Neural progenitor cell (in vitro differentiated cells): ENCODE data around the gene YOD1. TPM values are rescaled to one million over a fixed set of nuclear protein-coding genes. Genes with fewer than 3 reads are reported as not detected.

Source experiments
- DNase-seq: peaks from one replicate; pipeline ENCODE4 v3.0.0-alpha.2; 2016; ENCODE audit warnings: low spot score
- H2AFZ ChIP-seq: fragments of 200-600 bp; sonication (generic); replicated peaks from 2 replicates; pipeline ENCODE4 v1.6.1; 2016; ENCODE audit warnings: antibody characterized with exemption
- H3F3A ChIP-seq: fragments of 200-600 bp; sonication (generic); 2 replicates; pipeline ENCODE4 v1.6.1; 2016; ENCODE audit warnings: antibody characterized with exemption, low read depth
- H3K27ac ChIP-seq: fragments of 200-600 bp; sonication (generic); 2 replicates; pipeline ENCODE4 v1.5.1; 2016; ENCODE audit warnings: mild to moderate bottlenecking
- H3K27me3 ChIP-seq: fragments of 200-600 bp; sonication (generic); 2 replicates; pipeline ENCODE4 v1.6.1; 2016; ENCODE audit warnings: mild to moderate bottlenecking, moderate library complexity
- H3K36me3 ChIP-seq: fragments of 200-600 bp; sonication (generic); 2 replicates; pipeline ENCODE4 v1.5.1; 2016
- H3K4me1 ChIP-seq: fragments of 200-600 bp; sonication (generic); 2 replicates; pipeline ENCODE4 v1.6.1; 2016; ENCODE audit warnings: mixed run types
- H3K4me2 ChIP-seq: fragments of 200-600 bp; sonication (generic); 2 replicates; pipeline ENCODE4 v1.6.1; 2016
- H3K4me3 ChIP-seq: fragments of 200-600 bp; sonication (generic); 2 replicates; pipeline ENCODE4 v1.5.1; 2016
- H3K79me2 ChIP-seq: fragments of 200-600 bp; sonication (generic); 2 replicates; pipeline ENCODE4 v1.6.1; 2016; ENCODE audit warnings: low read depth
- H3K9ac ChIP-seq: fragments of 200-600 bp; sonication (generic); 2 replicates; pipeline ENCODE4 v1.6.1; 2016
- H3K9me3 ChIP-seq: fragments of 200-600 bp; sonication (generic); 2 replicates; pipeline ENCODE4 v1.5.1; 2016; ENCODE audit warnings: low read depth
- H4K20me1 ChIP-seq: fragments of 200-600 bp; sonication (generic); 2 replicates; pipeline ENCODE4 v1.6.1; 2016; ENCODE audit warnings: low read depth
- H3K27ac Mint-ChIP-seq: 3 replicates; pipeline ENCODE4 v1.8.0; 2021; ENCODE audit warnings: mixed read lengths
- H3K27me3 Mint-ChIP-seq: 2 replicates; pipeline ENCODE4 v1.8.0; 2022; ENCODE audit warnings: low read depth, mild to moderate bottlenecking, inconsistent platforms, moderate library complexity, mixed read lengths; ENCODE audit not compliant: insufficient read depth
- H3K36me3 Mint-ChIP-seq: 3 replicates; pipeline ENCODE4 v1.8.0; 2021; ENCODE audit warnings: mixed read lengths
- H3K4me1 Mint-ChIP-seq: 3 replicates; pipeline ENCODE4 v1.8.0; 2021; ENCODE audit warnings: mixed read lengths
- H3K4me3 Mint-ChIP-seq: 3 replicates; pipeline ENCODE4 v1.8.0; 2021; ENCODE audit warnings: mild to moderate bottlenecking, moderate library complexity, mixed read lengths
- H3K9me3 Mint-ChIP-seq: 3 replicates; pipeline ENCODE4 v1.8.0; 2020; ENCODE audit warnings: mixed read lengths
- EZH2 ChIP-seq: fragments of 200-600 bp; sonication (generic); IDR thresholded peaks from 2 replicates; pipeline ENCODE4 v1.6.1; 2017; ENCODE audit warnings: antibody characterized with exemption, mild to moderate bottlenecking, moderate library complexity
- EZH2phosphoT487 ChIP-seq: fragments of 200-600 bp; sonication (generic); IDR thresholded peaks from 2 replicates; pipeline ENCODE4 v1.6.1; 2017; ENCODE audit warnings: antibody characterized with exemption
- total RNA-seq: library from RNA; depleted of rRNA; stranded (reverse); fragments of >200 nt; gene quantifications from 2 replicates; pipeline ENCODE4 v1.2.3, GENCODE V29; 2015; ENCODE audit warnings: low replicate concordance
- TF ChIP-seq, protein P1 (sequence below): fragments of 200-600 bp; sonication (generic); IDR thresholded peaks from 2 replicates; pipeline ENCODE4 v1.5.1; 2017; ENCODE audit warnings: antibody characterized with exemption, mild to moderate bottlenecking

YOD1 gene
- total RNA-seq, 1 donor from 2014 or later: 27.0 TPM

DNA sequence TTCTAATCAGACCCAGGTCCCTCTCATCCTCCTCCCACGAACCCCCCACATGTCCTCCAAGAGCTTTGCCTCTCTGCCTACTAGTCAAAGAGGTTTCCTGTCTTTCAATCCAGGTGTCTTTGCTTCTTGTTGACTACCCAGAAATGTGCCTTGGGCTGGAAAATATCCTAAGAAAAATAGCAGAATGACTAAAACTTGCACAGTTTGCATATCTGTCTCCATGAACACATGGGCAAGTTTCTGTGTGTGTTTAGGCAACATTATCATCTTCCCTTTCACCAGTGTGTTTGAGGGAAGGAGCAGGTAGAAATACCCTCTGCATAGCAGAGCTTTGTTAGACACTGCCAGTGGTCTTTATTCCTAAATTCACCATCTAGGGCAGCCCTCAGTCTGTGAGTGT, 20.0 kb downstream of the YOD1 start:
- TF ChIP-seq EZH2phosphoT487 (no peak), EZH2 (no peak)
- TF ChIP-seq, protein P1, sequence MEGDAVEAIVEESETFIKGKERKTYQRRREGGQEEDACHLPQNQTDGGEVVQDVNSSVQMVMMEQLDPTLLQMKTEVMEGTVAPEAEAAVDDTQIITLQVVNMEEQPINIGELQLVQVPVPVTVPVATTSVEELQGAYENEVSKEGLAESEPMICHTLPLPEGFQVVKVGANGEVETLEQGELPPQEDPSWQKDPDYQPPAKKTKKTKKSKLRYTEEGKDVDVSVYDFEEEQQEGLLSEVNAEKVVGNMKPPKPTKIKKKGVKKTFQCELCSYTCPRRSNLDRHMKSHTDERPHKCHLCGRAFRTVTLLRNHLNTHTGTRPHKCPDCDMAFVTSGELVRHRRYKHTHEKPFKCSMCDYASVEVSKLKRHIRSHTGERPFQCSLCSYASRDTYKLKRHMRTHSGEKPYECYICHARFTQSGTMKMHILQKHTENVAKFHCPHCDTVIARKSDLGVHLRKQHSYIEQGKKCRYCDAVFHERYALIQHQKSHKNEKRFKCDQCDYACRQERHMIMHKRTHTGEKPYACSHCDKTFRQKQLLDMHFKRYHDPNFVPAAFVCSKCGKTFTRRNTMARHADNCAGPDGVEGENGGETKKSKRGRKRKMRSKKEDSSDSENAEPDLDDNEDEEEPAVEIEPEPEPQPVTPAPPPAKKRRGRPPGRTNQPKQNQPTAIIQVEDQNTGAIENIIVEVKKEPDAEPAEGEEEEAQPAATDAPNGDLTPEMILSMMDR: no peak

DNA sequence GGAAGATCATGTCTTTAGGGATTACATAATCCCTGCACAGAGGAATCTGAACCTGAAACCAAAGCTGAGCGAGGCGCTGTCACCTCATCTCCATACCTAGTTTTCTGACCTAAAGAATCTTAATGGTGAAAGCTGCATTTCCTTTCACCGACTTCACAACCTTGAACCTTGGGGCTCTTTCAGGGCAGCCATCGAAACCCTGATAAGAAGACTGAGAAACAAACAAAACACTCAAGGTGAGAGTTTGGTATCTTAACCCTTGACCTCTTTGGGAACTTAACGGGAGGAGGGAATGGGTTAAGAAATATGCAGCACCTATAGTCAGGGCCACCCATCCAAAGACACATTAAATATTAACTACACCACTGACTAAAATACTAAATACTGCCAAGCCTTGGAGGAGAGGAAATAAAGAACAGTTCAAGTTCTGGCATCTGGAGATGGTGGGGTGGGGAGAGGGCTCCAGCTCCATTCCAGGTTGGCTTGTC, 20.4 kb downstream of the YOD1 start:
- H3K27me3 Mint-ChIP-seq: peaks cover 6% of the 10 kb centered on the region
- Histone ChIP-seq H3F3A (no peaks in the 10 kb centered on the region), H3K9ac (no peak overlapping the region), H3K4me3 (no peak overlapping the region), H3K4me2 (no peak overlapping the region), H4K20me1 (no peaks in the 10 kb centered on the region), H2AFZ (no peak overlapping the region), H3K36me3 (no peaks in the 10 kb centered on the region), H3K4me1 (peaks cover 18% of the 10 kb centered on the region), H3K27me3 (no peaks in the 10 kb centered on the region), H3K27ac (no peak overlapping the region), H3K9me3 (no peaks in the 10 kb centered on the region), H3K79me2 (no peaks in the 10 kb centered on the region)
- H3K4me1 Mint-ChIP-seq: peaks cover 11% of the 10 kb centered on the region
- no peak overlapping the region for H3K4me3 Mint-ChIP-seq
- H3K9me3 Mint-ChIP-seq: no peaks in the 10 kb centered on the region
- no peaks in the 10 kb centered on the region for H3K36me3 Mint-ChIP-seq
- no peak for TF ChIP-seq EZH2
- no peak for DNase-seq
- no peak overlapping the region for H3K27ac Mint-ChIP-seq

More for the DNA sequence above, 20.0 kb downstream of the YOD1 start:
- no peak overlapping the region for H2AFZ ChIP-seq
- H4K20me1 ChIP-seq: no peaks in the 10 kb centered on the region
- Mint-ChIP-seq H3K36me3 (no peaks in the 10 kb centered on the region), H3K4me3 (no peak overlapping the region), H3K27ac (no peak overlapping the region), H3K4me1 (peaks cover 9% of the 10 kb centered on the region), H3K9me3 (no peaks in the 10 kb centered on the region), H3K27me3 (peaks cover 6% of the 10 kb centered on the region)
- no peak overlapping the region for H3K4me2 ChIP-seq
- H3K9ac ChIP-seq: no peak overlapping the region
- DNase-seq: no peak
- no peaks in the 10 kb centered on the region for H3K9me3 ChIP-seq
- no peak overlapping the region for H3K4me3 ChIP-seq
- H3K36me3 ChIP-seq: no peaks in the 10 kb centered on the region
- H3K4me1 ChIP-seq: peaks cover 18% of the 10 kb centered on the region
- no peaks in the 10 kb centered on the region for H3K27me3 ChIP-seq
- no peaks in the 10 kb centered on the region for H3K79me2 ChIP-seq
- no peaks in the 10 kb centered on the region for H3F3A ChIP-seq
- no peak overlapping the region for H3K27ac ChIP-seq

DNA sequence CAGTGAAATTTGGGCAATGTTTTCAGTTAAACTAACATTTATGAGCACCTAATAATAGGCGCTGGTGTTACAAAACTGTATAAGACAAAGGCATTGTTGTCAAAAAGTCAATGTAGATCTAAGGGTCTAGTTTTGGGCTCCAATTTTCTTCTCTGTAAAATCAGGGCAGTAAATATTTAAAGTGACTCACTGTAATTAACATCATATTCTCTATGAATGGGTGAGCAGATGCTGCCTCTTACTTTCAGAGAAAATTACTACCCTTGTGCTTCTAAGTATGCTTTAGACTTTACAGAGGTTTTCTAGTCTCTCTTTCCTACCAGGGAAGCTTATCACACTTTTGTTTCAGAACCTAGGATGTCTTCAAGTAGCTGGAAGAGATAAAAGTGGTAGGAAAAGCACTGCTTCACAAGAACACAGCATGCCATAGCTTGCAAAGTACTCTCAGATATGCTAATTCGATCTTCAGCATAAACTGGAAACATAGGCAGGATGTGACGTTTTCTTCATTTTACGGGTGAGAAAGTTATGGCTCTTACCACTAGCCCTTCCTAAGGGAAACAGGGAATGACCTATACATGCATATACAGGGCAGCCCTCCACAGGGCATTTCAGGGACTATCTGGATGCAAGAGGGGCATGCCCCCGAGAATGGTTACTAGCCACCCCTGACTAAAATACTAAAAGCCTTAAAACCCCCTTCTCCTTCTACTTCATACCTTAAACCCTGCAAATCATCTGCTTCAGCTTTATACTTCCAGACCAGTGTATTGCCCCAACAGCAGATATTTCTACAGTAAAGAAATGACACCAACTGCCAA, 21.1 kb downstream of the YOD1 start:
- Mint-ChIP-seq H3K27ac (no peak overlapping the region), H3K27me3 (peaks cover 6% of the 10 kb centered on the region), H3K9me3 (no peaks in the 10 kb centered on the region), H3K36me3 (no peaks in the 10 kb centered on the region), H3K4me3 (no peak overlapping the region), H3K4me1 (peaks cover 16% of the 10 kb centered on the region)
- H3F3A ChIP-seq: no peaks in the 10 kb centered on the region
- H3K36me3 ChIP-seq: no peaks in the 10 kb centered on the region
- H3K79me2 ChIP-seq: no peaks in the 10 kb centered on the region
- no peak for TF ChIP-seq EZH2
- TF ChIP-seq, protein P1: no peak
- no peaks in the 10 kb centered on the region for H3K9me3 ChIP-seq
- H3K4me2 ChIP-seq: no peak overlapping the region
- no peaks in the 10 kb centered on the region for H4K20me1 ChIP-seq
- no peak overlapping the region for H3K9ac ChIP-seq
- H3K4me1 ChIP-seq: peaks cover 24% of the 10 kb centered on the region
- H3K27ac ChIP-seq: no peak overlapping the region
- no peak overlapping the region for H3K4me3 ChIP-seq
- no peaks in the 10 kb centered on the region for H3K27me3 ChIP-seq
- no peak for DNase-seq
- H2AFZ ChIP-seq: no peak overlapping the region
